ENCODE data around the gene GPR55. TPM values are rescaled to one million over a fixed set of nuclear protein-coding genes. Genes with fewer than 3 reads are reported as not detected.

GPR55 gene
- total RNA-seq, 1 experiment from 2014 or later = not detected

DNA sequence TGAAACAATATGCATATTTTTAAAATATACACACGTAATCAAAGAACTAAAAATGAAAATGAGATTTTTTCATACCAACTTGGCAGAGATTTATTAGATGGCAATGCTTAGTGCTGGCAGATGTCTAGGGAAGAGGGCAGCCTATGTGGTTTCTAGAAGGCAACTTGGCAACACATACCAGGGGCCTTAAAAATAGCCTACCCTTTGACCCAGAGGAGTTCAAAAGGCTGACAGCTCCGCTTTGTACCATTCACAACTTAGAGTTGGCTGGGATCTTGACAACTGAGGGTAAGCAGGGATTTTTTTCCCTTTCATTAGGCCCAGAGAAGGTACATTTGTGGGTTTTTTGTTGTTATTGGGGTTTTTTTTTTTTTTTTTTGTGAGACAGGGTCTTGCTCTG lies 26.4 kb upstream of the GPR55 start:
- CTCF ChIA-PET = interaction anchor here (0.7 to 1.7 kb wide), 4 partner anchors 27 to 714 kb away, joined by 3 read pairs; partner anchors contain the start of gene GPR55
- ATAC-seq (no peak), DNase-seq (ENCODE audit: low spot score) (no peak)
- Mint-ChIP-seq H3K9me3 (peaks cover 6% of the 10 kb centered on the region), H3K4me3 (no peak overlapping the region), H3K4me1 (no peaks in the 10 kb centered on the region), H3K27ac (no peak overlapping the region), H3K36me3 (no peaks in the 10 kb centered on the region), H3K27me3 (ENCODE audit: low read depth) (no peaks in the 10 kb centered on the region)
- POLR2A ChIA-PET = no interaction called here
- TF ChIP-seq, protein P1, sequence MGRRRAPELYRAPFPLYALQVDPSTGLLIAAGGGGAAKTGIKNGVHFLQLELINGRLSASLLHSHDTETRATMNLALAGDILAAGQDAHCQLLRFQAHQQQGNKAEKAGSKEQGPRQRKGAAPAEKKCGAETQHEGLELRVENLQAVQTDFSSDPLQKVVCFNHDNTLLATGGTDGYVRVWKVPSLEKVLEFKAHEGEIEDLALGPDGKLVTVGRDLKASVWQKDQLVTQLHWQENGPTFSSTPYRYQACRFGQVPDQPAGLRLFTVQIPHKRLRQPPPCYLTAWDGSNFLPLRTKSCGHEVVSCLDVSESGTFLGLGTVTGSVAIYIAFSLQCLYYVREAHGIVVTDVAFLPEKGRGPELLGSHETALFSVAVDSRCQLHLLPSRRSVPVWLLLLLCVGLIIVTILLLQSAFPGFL (CRISPR knock-in tag; IDR thresholded peaks at IDR 0.05; ENCODE audit: borderline replicate concordance) = no peak
- TF ChIP-seq, protein P2, sequence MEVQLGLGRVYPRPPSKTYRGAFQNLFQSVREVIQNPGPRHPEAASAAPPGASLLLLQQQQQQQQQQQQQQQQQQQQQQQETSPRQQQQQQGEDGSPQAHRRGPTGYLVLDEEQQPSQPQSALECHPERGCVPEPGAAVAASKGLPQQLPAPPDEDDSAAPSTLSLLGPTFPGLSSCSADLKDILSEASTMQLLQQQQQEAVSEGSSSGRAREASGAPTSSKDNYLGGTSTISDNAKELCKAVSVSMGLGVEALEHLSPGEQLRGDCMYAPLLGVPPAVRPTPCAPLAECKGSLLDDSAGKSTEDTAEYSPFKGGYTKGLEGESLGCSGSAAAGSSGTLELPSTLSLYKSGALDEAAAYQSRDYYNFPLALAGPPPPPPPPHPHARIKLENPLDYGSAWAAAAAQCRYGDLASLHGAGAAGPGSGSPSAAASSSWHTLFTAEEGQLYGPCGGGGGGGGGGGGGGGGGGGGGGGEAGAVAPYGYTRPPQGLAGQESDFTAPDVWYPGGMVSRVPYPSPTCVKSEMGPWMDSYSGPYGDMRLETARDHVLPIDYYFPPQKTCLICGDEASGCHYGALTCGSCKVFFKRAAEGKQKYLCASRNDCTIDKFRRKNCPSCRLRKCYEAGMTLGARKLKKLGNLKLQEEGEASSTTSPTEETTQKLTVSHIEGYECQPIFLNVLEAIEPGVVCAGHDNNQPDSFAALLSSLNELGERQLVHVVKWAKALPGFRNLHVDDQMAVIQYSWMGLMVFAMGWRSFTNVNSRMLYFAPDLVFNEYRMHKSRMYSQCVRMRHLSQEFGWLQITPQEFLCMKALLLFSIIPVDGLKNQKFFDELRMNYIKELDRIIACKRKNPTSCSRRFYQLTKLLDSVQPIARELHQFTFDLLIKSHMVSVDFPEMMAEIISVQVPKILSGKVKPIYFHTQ (CRISPR knock-in tag; IDR thresholded peaks at IDR 0.05) = no peak
- TF ChIP-seq ZNF121 (CRISPR knock-in tag; IDR thresholded peaks at IDR 0.05) (no peak), MXD4 (CRISPR knock-in tag; IDR thresholded peaks at IDR 0.05; ENCODE audit: borderline replicate concordance) (no peak), GRHL2 (CRISPR knock-in tag; IDR thresholded peaks at IDR 0.05; ENCODE audit: insufficient replicate concordance, severe bottlenecking) (no peak), ZNF396 (CRISPR knock-in tag; IDR thresholded peaks at IDR 0.05; ENCODE audit: borderline replicate concordance) (no peak), ZNF416 (CRISPR knock-in tag; IDR thresholded peaks at IDR 0.05) (no peak)
- TF ChIP-seq, protein P3, sequence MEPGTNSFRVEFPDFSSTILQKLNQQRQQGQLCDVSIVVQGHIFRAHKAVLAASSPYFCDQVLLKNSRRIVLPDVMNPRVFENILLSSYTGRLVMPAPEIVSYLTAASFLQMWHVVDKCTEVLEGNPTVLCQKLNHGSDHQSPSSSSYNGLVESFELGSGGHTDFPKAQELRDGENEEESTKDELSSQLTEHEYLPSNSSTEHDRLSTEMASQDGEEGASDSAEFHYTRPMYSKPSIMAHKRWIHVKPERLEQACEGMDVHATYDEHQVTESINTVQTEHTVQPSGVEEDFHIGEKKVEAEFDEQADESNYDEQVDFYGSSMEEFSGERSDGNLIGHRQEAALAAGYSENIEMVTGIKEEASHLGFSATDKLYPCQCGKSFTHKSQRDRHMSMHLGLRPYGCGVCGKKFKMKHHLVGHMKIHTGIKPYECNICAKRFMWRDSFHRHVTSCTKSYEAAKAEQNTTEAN (CRISPR knock-in tag; IDR thresholded peaks at IDR 0.05) = no peak
- TF ChIP-seq, protein P4, sequence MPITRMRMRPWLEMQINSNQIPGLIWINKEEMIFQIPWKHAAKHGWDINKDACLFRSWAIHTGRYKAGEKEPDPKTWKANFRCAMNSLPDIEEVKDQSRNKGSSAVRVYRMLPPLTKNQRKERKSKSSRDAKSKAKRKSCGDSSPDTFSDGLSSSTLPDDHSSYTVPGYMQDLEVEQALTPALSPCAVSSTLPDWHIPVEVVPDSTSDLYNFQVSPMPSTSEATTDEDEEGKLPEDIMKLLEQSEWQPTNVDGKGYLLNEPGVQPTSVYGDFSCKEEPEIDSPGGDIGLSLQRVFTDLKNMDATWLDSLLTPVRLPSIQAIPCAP (CRISPR knock-in tag; IDR thresholded peaks at IDR 0.05) = no peak
- TF ChIP-seq, protein P5, sequence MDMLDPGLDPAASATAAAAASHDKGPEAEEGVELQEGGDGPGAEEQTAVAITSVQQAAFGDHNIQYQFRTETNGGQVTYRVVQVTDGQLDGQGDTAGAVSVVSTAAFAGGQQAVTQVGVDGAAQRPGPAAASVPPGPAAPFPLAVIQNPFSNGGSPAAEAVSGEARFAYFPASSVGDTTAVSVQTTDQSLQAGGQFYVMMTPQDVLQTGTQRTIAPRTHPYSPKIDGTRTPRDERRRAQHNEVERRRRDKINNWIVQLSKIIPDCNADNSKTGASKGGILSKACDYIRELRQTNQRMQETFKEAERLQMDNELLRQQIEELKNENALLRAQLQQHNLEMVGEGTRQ (CRISPR knock-in tag; IDR thresholded peaks at IDR 0.05) = no peak
- TF ChIP-seq, protein P6, sequence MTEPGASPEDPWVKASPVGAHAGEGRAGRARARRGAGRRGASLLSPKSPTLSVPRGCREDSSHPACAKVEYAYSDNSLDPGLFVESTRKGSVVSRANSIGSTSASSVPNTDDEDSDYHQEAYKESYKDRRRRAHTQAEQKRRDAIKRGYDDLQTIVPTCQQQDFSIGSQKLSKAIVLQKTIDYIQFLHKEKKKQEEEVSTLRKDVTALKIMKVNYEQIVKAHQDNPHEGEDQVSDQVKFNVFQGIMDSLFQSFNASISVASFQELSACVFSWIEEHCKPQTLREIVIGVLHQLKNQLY (CRISPR knock-in tag; IDR thresholded peaks at IDR 0.05) = no peak
- TF ChIP-seq, protein P7, sequence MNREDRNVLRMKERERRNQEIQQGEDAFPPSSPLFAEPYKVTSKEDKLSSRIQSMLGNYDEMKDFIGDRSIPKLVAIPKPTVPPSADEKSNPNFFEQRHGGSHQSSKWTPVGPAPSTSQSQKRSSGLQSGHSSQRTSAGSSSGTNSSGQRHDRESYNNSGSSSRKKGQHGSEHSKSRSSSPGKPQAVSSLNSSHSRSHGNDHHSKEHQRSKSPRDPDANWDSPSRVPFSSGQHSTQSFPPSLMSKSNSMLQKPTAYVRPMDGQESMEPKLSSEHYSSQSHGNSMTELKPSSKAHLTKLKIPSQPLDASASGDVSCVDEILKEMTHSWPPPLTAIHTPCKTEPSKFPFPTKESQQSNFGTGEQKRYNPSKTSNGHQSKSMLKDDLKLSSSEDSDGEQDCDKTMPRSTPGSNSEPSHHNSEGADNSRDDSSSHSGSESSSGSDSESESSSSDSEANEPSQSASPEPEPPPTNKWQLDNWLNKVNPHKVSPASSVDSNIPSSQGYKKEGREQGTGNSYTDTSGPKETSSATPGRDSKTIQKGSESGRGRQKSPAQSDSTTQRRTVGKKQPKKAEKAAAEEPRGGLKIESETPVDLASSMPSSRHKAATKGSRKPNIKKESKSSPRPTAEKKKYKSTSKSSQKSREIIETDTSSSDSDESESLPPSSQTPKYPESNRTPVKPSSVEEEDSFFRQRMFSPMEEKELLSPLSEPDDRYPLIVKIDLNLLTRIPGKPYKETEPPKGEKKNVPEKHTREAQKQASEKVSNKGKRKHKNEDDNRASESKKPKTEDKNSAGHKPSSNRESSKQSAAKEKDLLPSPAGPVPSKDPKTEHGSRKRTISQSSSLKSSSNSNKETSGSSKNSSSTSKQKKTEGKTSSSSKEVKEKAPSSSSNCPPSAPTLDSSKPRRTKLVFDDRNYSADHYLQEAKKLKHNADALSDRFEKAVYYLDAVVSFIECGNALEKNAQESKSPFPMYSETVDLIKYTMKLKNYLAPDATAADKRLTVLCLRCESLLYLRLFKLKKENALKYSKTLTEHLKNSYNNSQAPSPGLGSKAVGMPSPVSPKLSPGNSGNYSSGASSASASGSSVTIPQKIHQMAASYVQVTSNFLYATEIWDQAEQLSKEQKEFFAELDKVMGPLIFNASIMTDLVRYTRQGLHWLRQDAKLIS (CRISPR knock-in tag; IDR thresholded peaks at IDR 0.05; ENCODE audit: borderline replicate concordance) = no peak

DNA sequence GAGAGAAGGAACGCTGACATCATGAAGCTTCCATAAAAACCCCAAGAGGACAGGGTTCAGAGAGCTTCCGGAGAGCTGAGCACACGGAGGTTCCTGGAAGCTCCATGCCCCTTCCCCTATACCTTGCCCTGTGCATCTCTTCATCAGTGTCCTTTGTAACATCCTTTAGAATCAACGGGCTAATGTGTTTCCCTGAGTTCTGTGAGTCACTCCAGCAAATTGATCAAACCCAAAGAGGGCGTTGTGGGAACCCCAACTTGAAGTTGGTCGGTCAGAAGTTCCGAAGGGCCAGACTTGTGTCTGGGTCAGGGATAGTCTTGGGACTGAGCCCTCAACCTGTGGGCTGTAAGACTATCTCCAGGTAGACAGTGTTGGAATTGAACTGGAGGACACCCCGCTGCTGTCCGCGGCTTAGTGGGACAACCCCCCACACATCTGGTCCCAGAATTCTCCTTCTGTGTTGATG lies 25.9 kb upstream of the GPR55 start:
- no peaks in the 10 kb centered on the region for H3K36me3 Mint-ChIP-seq
- no peak for ATAC-seq
- CTCF ChIA-PET = interaction anchor here (0.7 to 1.2 kb wide), 3 partner anchors 26 to 713 kb away, joined by 3 read pairs; partner anchors contain the start of gene GPR55
- no peak for TF ChIP-seq CREM (CRISPR knock-in tag; IDR thresholded peaks at IDR 0.05)
- no peak for TF ChIP-seq SP1 (CRISPR knock-in tag; conservative IDR thresholded peaks at IDR 0.05)
- POLR2A ChIA-PET = no interaction called here
- H3K4me3 Mint-ChIP-seq = no peak overlapping the region
- no peaks in the 10 kb centered on the region for H3K4me1 Mint-ChIP-seq
- no peak overlapping the region; the same call in 1 of the 2 replicates for H3K27ac Mint-ChIP-seq
- H3K9me3 Mint-ChIP-seq = peaks cover 6% of the 10 kb centered on the region
- no peak for DNase-seq (ENCODE audit: low spot score)
- H3K27me3 Mint-ChIP-seq (ENCODE audit: low read depth) = no peaks in the 10 kb centered on the region

Measured in WTC11 (cell line).